AG04449 (cell line): Measurements from ENCODE around the gene RND1.
A peak's percentile ranks its signal among the peaks of the same experiment; 100 is the strongest.

ENCODE experiments used
- CTCF ChIA-PET: fragments of 350-600 bp; formaldehyde crosslinking; extraction: SDS; loops from one replicate; lab custom pipeline; 2021; ENCODE audit warnings: antibody characterized with exemption; lab: Yijun Ruan, JAX
- POLR2A ChIA-PET: fragments of 400-600, 350-600 bp; formaldehyde crosslinking; extraction: SDS; loops from one replicate; lab custom pipeline; 2020; ENCODE audit warnings: antibody characterized with exemption, inconsistent platforms; lab: Yijun Ruan, JAX
- DNase-seq: peaks from one replicate; pipeline ENCODE4 v3.0.0-alpha.2; 2010; ENCODE audit warnings: low read depth, low spot score
- H3K4me3 ChIP-seq: 2 replicates; pipeline ENCODE4 v1.5.1; 2011; ENCODE audit warnings: low read depth, mild to moderate bottlenecking, control low read depth, low read length
- CTCF ChIP-seq: IDR thresholded peaks from one replicate; pipeline ENCODE4 v1.5.1; 2011; ENCODE audit warnings: mild to moderate bottlenecking, moderate library complexity, low read length, control low read depth, inconsistent platforms; ENCODE audit not compliant: insufficient read depth; ENCODE audit errors: missing control alignments

The RND1 gene

GRCh38 chr12:48814262-48815125, 51.2 kb downstream of the RND1 start:
- DNase-seq, result no peak
- ChIA-PET POLR2A (interaction anchor here (0.6 to 2.0 kb wide), 6 partner anchors 9 to 325 kb away, joined by 3 to 7 read pairs (median 3); partner anchors contain the start of gene ADCY6), CTCF (interaction anchor here (0.7 to 8.6 kb wide), 45 partner anchors 9 to 272 kb away, joined by 3 to 147 read pairs (median 6); partner anchors contain the start of genes ADCY6, CCNT1, DDX23 and KANSL2)
- H3K4me3 ChIP-seq, result peak overlapping the region; percentile 83
- TF ChIP-seq CTCF, result peak; percentile 99

- POLR2A ChIA-PET, result interaction anchor here (1.0 to 2.0 kb wide), 2 partner anchors 14 to 25 kb away, joined by 3 to 6 read pairs; partner anchors contain the start of gene ADCY6
Observed at GRCh38 chr12:48813465-48814261, 52.0 kb downstream of the RND1 start.

GRCh38 chr12:48812389-48812788, 53.3 kb downstream of the RND1 start:
- ChIA-PET CTCF (interaction anchor here (0.9 to 8.6 kb wide), 6 partner anchors 13 to 57 kb away, joined by 3 to 147 read pairs (median 64); partner anchors contain the start of gene DDX23), POLR2A (no interaction called here)
- no peak for DNase-seq
- TF ChIP-seq CTCF, result no peak
- H3K4me3 ChIP-seq, result no peak overlapping the region

More at GRCh38 chr12:48813465-48814261, 52.0 kb downstream of the RND1 start:
- no peak for TF ChIP-seq CTCF
- peak overlapping the region; percentile 83 for H3K4me3 ChIP-seq
- DNase-seq, result no peak
- CTCF ChIA-PET, result interaction anchor here (0.8 to 8.6 kb wide), 27 partner anchors 14 to 136 kb away, joined by 3 to 147 read pairs (median 7); partner anchors contain the start of genes ADCY6, CCNT1, DDX23 and KANSL2

GRCh38 chr12:48811437-48812090, 54.1 kb downstream of the RND1 start:
- ChIA-PET POLR2A (interaction anchor here (1.0 kb wide), 1 partner anchor 23 kb away, joined by 4 read pairs; the partner anchor contains the start of gene ADCY6), CTCF (interaction anchor here (0.8 to 8.6 kb wide), 10 partner anchors 8 to 91 kb away, joined by 3 to 147 read pairs (median 6); partner anchors contain the start of gene ADCY6)
- no peak for TF ChIP-seq CTCF
- DNase-seq, result no peak
- H3K4me3 ChIP-seq, result no peak overlapping the region

- POLR2A ChIA-PET, result interaction anchor here (1.0 kb wide), 1 partner anchor 22 kb away, joined by 4 read pairs; the partner anchor contains the start of gene ADCY6
- no peak overlapping the region for H3K4me3 ChIP-seq
- CTCF ChIA-PET, result interaction anchor here (0.8 to 8.6 kb wide), 7 partner anchors 9 to 92 kb away, joined by 3 to 147 read pairs (median 4); partner anchors contain the start of gene ADCY6
- no peak for TF ChIP-seq CTCF
- peak; percentile 78 for DNase-seq
Observed at GRCh38 chr12:48810903-48811431, 54.7 kb downstream of the RND1 start.
